Measurements from ENCODE around the gene SLC25A42.
"Not testable (repeated sequence)": the region's sequence is repeated elsewhere in the genome, so short reads cannot be mapped to it uniquely, and the experiment has no call there.

DNA sequence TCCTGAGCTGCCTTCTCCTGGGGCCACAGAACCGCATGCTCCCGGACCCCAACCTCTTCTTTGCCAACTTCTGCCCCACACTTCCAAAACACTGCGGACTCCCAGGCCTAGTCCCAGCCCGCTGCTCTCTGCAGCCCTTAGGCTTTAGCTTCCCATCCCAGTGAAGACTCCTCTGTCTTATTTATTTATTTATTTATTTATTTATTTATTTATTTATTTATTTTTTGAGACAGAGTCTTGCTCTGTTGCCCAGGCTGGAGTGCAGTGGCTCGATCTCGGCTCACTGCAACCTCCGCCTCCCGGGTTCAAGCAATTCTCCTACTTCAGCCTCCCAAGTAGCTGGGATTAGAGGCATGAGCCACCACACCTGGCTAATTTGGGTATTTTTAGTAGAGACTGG, 84.7 kb downstream of the SLC25A42 start:
- TF ChIP-seq, protein P1, sequence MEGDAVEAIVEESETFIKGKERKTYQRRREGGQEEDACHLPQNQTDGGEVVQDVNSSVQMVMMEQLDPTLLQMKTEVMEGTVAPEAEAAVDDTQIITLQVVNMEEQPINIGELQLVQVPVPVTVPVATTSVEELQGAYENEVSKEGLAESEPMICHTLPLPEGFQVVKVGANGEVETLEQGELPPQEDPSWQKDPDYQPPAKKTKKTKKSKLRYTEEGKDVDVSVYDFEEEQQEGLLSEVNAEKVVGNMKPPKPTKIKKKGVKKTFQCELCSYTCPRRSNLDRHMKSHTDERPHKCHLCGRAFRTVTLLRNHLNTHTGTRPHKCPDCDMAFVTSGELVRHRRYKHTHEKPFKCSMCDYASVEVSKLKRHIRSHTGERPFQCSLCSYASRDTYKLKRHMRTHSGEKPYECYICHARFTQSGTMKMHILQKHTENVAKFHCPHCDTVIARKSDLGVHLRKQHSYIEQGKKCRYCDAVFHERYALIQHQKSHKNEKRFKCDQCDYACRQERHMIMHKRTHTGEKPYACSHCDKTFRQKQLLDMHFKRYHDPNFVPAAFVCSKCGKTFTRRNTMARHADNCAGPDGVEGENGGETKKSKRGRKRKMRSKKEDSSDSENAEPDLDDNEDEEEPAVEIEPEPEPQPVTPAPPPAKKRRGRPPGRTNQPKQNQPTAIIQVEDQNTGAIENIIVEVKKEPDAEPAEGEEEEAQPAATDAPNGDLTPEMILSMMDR (conservative IDR thresholded peaks at IDR 0.05 in 1 of 2, IDR thresholded peaks at IDR 0.05 in 1 of 2; ENCODE audit: extremely low read depth in 1 of 2, insufficient read depth in 1 of 2, low read depth in 1 of 2, low read length in 2 of 2) = not testable (repeated sequence)
- TF ChIP-seq EZH2 (IDR thresholded peaks at IDR 0.05; ENCODE audit: borderline replicate concordance, low read length) = not testable (repeated sequence)
